Measurements from ENCODE around the gene TYSND1. TPM values are rescaled to one million over a fixed set of nuclear protein-coding genes. Genes with fewer than 3 reads are reported as not detected.
A peak's percentile ranks its signal among the peaks of the same experiment; 100 is the strongest.

The TYSND1 gene
- polyA plus RNA-seq, 1 experiment = 2.7 TPM

DNA sequence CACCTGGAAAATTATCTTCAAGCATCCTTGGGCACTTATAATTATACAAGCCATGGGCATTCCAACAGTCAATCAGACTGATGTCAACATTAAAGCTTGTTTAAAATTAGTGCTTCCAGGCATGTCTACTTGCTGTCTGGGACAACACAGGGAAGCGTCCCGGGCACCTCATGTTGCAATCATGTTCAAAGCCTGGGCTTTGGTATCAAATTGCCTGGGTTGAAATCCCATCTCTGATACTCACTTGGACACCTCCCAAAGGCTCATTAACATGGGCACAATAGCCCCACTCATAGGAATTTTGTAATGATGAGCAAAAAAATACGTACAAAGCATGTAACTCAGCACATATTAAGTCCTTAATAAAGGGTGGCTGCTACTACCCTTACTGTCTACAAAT lies 28.3 kb downstream of the TYSND1 start:
- no peaks in the 10 kb centered on the region for H3K27me3 ChIP-seq (ENCODE audit: control insufficient read depth, insufficient read depth, low read length)
- no peak for DNase-seq (ENCODE audit: low read depth, low spot score)
- CTCF ChIA-PET = interaction anchor here (0.6 to 1.1 kb wide), 5 partner anchors 22 to 256 kb away, joined by 3 to 4 read pairs (median 3); no protein-coding TSS in a partner anchor
- H3K9me3 ChIP-seq (ENCODE audit: control insufficient read depth, insufficient read depth, low read length) = no peaks in the 10 kb centered on the region
- TF ChIP-seq, protein P1, sequence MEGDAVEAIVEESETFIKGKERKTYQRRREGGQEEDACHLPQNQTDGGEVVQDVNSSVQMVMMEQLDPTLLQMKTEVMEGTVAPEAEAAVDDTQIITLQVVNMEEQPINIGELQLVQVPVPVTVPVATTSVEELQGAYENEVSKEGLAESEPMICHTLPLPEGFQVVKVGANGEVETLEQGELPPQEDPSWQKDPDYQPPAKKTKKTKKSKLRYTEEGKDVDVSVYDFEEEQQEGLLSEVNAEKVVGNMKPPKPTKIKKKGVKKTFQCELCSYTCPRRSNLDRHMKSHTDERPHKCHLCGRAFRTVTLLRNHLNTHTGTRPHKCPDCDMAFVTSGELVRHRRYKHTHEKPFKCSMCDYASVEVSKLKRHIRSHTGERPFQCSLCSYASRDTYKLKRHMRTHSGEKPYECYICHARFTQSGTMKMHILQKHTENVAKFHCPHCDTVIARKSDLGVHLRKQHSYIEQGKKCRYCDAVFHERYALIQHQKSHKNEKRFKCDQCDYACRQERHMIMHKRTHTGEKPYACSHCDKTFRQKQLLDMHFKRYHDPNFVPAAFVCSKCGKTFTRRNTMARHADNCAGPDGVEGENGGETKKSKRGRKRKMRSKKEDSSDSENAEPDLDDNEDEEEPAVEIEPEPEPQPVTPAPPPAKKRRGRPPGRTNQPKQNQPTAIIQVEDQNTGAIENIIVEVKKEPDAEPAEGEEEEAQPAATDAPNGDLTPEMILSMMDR (IDR thresholded peaks at IDR 0.05; ENCODE audit: low read depth, low read length) = no peak
- no peak overlapping the region for H3K27ac ChIP-seq (ENCODE audit: low read depth, low read length)
- POLR2A ChIA-PET = no interaction called here
- H3K4me3 ChIP-seq (ENCODE audit: low read depth, low read length) = no peak overlapping the region

GRCh38 chr10:70117646-70118045 lies 28.9 kb downstream of the TYSND1 start:
- H3K9me3 ChIP-seq (ENCODE audit: control insufficient read depth, insufficient read depth, low read length) = no peaks in the 10 kb centered on the region
- H3K27me3 ChIP-seq (ENCODE audit: control insufficient read depth, insufficient read depth, low read length) = no peaks in the 10 kb centered on the region
- H3K27ac ChIP-seq (ENCODE audit: low read depth, low read length) = no peak overlapping the region
- DNase-seq (ENCODE audit: low read depth, low spot score) = no peak
- no peak overlapping the region for H3K4me3 ChIP-seq (ENCODE audit: low read depth, low read length)
- TF ChIP-seq, protein P1 (IDR thresholded peaks at IDR 0.05; ENCODE audit: low read depth, low read length) = no peak
- POLR2A ChIA-PET = interaction anchor here (0.6 kb wide), 1 partner anchor 29 kb away, joined by 3 read pairs; the partner anchor contains the start of gene TYSND1
- CTCF ChIA-PET = interaction anchor here (0.6 to 3.5 kb wide), 7 partner anchors 8 to 204 kb away, joined by 3 to 44 read pairs (median 3); no protein-coding TSS in a partner anchor

- Histone ChIP-seq H3K27me3 (ENCODE audit: control insufficient read depth, insufficient read depth, low read length) (no peaks in the 10 kb centered on the region), H3K27ac (ENCODE audit: low read depth, low read length) (no peak overlapping the region), H3K9me3 (ENCODE audit: control insufficient read depth, insufficient read depth, low read length) (no peaks in the 10 kb centered on the region), H3K4me3 (ENCODE audit: low read depth, low read length) (no peak overlapping the region)
- TF ChIP-seq, protein P1 (IDR thresholded peaks at IDR 0.05; ENCODE audit: low read depth, low read length) = peak; percentile 90
- CTCF ChIA-PET = interaction anchor here (0.5 to 3.5 kb wide), 45 partner anchors 9 to 312 kb away, joined by 3 to 55 read pairs (median 4); partner anchors contain the start of gene TYSND1
- no peak for DNase-seq (ENCODE audit: low read depth, low spot score)
- POLR2A ChIA-PET = interaction anchor here (0.5 to 1.3 kb wide), 3 partner anchors 30 to 263 kb away, joined by 3 to 7 read pairs (median 4); partner anchors contain the start of gene TYSND1
Measured at GRCh38 chr10:70115948-70116682, 30.4 kb downstream of the TYSND1 start.

GRCh38 chr10:70114902-70115301 lies 31.6 kb downstream of the TYSND1 start:
- no peak for DNase-seq (ENCODE audit: low read depth, low spot score)
- TF ChIP-seq, protein P1 (IDR thresholded peaks at IDR 0.05; ENCODE audit: low read depth, low read length) = no peak
- no peaks in the 10 kb centered on the region for H3K9me3 ChIP-seq (ENCODE audit: control insufficient read depth, insufficient read depth, low read length)
- no peak overlapping the region for H3K4me3 ChIP-seq (ENCODE audit: low read depth, low read length)
- no peaks in the 10 kb centered on the region for H3K27me3 ChIP-seq (ENCODE audit: control insufficient read depth, insufficient read depth, low read length)
- no peak overlapping the region for H3K27ac ChIP-seq (ENCODE audit: low read depth, low read length)
- ChIA-PET CTCF (interaction anchor here (0.6 to 3.5 kb wide), 16 partner anchors 8 to 253 kb away, joined by 3 to 55 read pairs (median 6); no protein-coding TSS in a partner anchor), POLR2A (no interaction called here)

DNA sequence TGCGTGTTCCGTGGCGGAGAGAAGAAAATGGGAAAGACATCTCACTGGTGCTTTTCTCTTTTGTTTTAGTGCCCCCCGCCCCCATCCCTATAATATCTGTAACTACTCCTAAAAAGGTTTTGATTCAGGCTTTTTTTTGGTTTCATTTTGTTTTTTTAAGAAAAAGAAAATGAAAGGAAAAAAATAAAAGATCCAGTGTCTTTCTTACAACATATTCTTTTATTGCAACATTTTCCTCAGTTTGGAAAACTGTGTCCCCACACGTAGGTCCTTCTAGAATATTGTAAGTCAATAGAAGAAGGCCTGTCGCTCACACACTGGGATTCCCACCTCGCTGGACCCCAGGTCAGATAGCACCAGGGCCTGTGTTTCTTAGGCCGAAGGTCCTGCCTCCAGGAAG lies 34.4 kb downstream of the TYSND1 start:
- no peak for DNase-seq (ENCODE audit: low read depth, low spot score)
- ChIA-PET POLR2A (no interaction called here), CTCF (no interaction called here)
- TF ChIP-seq, protein P1 (IDR thresholded peaks at IDR 0.05; ENCODE audit: low read depth, low read length) = no peak
- no peaks in the 10 kb centered on the region for H3K9me3 ChIP-seq (ENCODE audit: control insufficient read depth, insufficient read depth, low read length)
- H3K27ac ChIP-seq (ENCODE audit: low read depth, low read length) = no peak overlapping the region
- no peak overlapping the region for H3K4me3 ChIP-seq (ENCODE audit: low read depth, low read length)
- no peaks in the 10 kb centered on the region for H3K27me3 ChIP-seq (ENCODE audit: control insufficient read depth, insufficient read depth, low read length)

All from AG04450 (cell line).